ENCODE data around the gene BNIPL. TPM values are rescaled to one million over a fixed set of nuclear protein-coding genes. Genes with fewer than 3 reads are reported as not detected.
A peak's percentile ranks its signal among the peaks of the same experiment; 100 is the strongest.

BNIPL gene
- total RNA-seq, 4 donors from 2014 or later, result 0.63 to 0.74 (median 0.69) TPM; not detected in 1

- no peak for TF ChIP-seq CTCF (IDR thresholded peaks at IDR 0.05)
- no peak for DNase-seq (ENCODE audit: low spot score)
- ATAC-seq (ENCODE audit: low FRiP score), result no peak
Measured at GRCh38 chr1:151060657-151061421, 24.5 kb downstream of the BNIPL start.

GRCh38 chr1:151061704-151062103 lies 25.3 kb downstream of the BNIPL start:
- no peak for ATAC-seq (ENCODE audit: low FRiP score)
- DNase-seq (ENCODE audit: low spot score), result no peak
- TF ChIP-seq CTCF (IDR thresholded peaks at IDR 0.05), result no peak

GRCh38 chr1:151062741-151063371 lies 26.5 kb downstream of the BNIPL start:
- no peak for TF ChIP-seq CTCF (IDR thresholded peaks at IDR 0.05)
- ATAC-seq (ENCODE audit: low FRiP score) (peak; percentile 62), DNase-seq (ENCODE audit: low spot score) (no peak)

- DNase-seq (ENCODE audit: low spot score) (no peak), ATAC-seq (ENCODE audit: low FRiP score) (no peak)
- TF ChIP-seq CTCF (IDR thresholded peaks at IDR 0.05), result no peak
Measured at GRCh38 chr1:151065089-151065645, 28.8 kb downstream of the BNIPL start.

GRCh38 chr1:151067185-151067584 lies 30.8 kb downstream of the BNIPL start:
- ATAC-seq (ENCODE audit: low FRiP score) (no peak), DNase-seq (ENCODE audit: low spot score) (no peak)
- no peak for TF ChIP-seq CTCF (IDR thresholded peaks at IDR 0.05)

GRCh38 chr1:151069103-151069486 lies 32.7 kb downstream of the BNIPL start:
- DNase-seq (ENCODE audit: low spot score), result no peak

More at GRCh38 chr1:151069103-151069486, 32.7 kb downstream of the BNIPL start:
- TF ChIP-seq CTCF (IDR thresholded peaks at IDR 0.05), result no peak
- no peak for ATAC-seq (ENCODE audit: low FRiP score)
